ENCODE data around the gene LGR5. TPM values are rescaled to one million over a fixed set of nuclear protein-coding genes. Genes with fewer than 3 reads are reported as not detected.

LGR5 gene
- total and polyA plus RNA-seq, 2 of the 13 experiments (the other 11 are each of a cell fraction or from before 2014, with no cell fraction given), result 37.0 to 121 TPM

- H3K4me3 ChIP-seq (replicated peaks in 1 of 3; ENCODE audit: insufficient read depth in 1 of 3, low read depth in 2 of 3, low read length in 3 of 3), result no peak overlapping the region
- CTCF ChIA-PET (ENCODE audit: low intra/inter-chr PET ratio, low total read pairs), result no interaction called here
- H3K9ac ChIP-seq (ENCODE audit: insufficient read depth, low read depth, low read length), result no peak overlapping the region
- no peak overlapping the region for H3K27ac ChIP-seq (ENCODE audit: extremely low read length, insufficient read depth, low read length)
- POLR2A ChIA-PET, result no interaction called here
- no peaks in the 10 kb centered on the region for H3K36me3 ChIP-seq (replicated peaks in 1 of 2; ENCODE audit: control insufficient read depth in 1 of 2, insufficient read depth in 2 of 2, low read length in 2 of 2)
- H3K27me3 ChIP-seq (ENCODE audit: control insufficient read depth in 1 of 2, insufficient read depth in 2 of 2, low read length in 2 of 2), result no peaks in the 10 kb centered on the region
- no peak for DNase-seq (ENCODE audit: low spot score)
- H3K4me2 ChIP-seq (ENCODE audit: low read depth, low read length), result no peak overlapping the region
- BruUV-seq (replicated peaks), result no TSS peak
- TF ChIP-seq FOXO4 (CRISPR knock-in tag; conservative IDR thresholded peaks at IDR 0.05) (0 out of 2 replicates have a peak, but pooled peaks have one; percentile 64), GFI1 (CRISPR knock-in tag; IDR thresholded peaks at IDR 0.05; ENCODE audit: borderline replicate concordance) (no peak)
- 50% methylated on average over 1 of the region's 2 CpGs for WGBS (ENCODE audit: low lambda C conversion rate)
- H4K20me1 ChIP-seq (ENCODE audit: insufficient read depth, low read length), result no peaks in the 10 kb centered on the region
- intact Hi-C loops (cut with micrococcal nuclease; ENCODE audit: unreplicated experiment), result no loop called here
- H3K4me1 ChIP-seq (ENCODE audit: insufficient read depth, low read length), result no peaks in the 10 kb centered on the region
- H2AFZ ChIP-seq (ENCODE audit: low read length), result no peak overlapping the region
- FAIRE-seq, result no peak
- in situ Hi-C loops (cut with HindIII; ENCODE audit: extremely low pct_ligation_motif_present, low pct_unique_long_range_greater_than_20kb), result no loop called here
- H3K9me3 ChIP-seq (ENCODE audit: low read length), result no peaks in the 10 kb centered on the region
- no peaks in the 10 kb centered on the region for H3K79me2 ChIP-seq (ENCODE audit: insufficient read depth, low read length)
- no peak for ATAC-seq
Observed at GRCh38 chr12:71420775-71421406, 18.7 kb upstream of the LGR5 start.

- H3K9me3 ChIP-seq (ENCODE audit: low read length), result no peaks in the 10 kb centered on the region
- no peak overlapping the region for H3K4me2 ChIP-seq (ENCODE audit: low read depth, low read length)
- intact Hi-C loops (cut with micrococcal nuclease; ENCODE audit: unreplicated experiment) (no loop called here), in situ Hi-C loops (cut with HindIII; ENCODE audit: extremely low pct_ligation_motif_present, low pct_unique_long_range_greater_than_20kb) (no loop called here)
- no peaks in the 10 kb centered on the region for H4K20me1 ChIP-seq (ENCODE audit: insufficient read depth, low read length)
- H3K27ac ChIP-seq (ENCODE audit: extremely low read length, insufficient read depth, low read length), result no peak overlapping the region
- no peak for DNase-seq (ENCODE audit: low spot score)
- no TSS peak for BruUV-seq (replicated peaks)
- ChIA-PET CTCF (ENCODE audit: low intra/inter-chr PET ratio, low total read pairs) (no interaction called here), POLR2A (interaction anchor here (2.4 kb wide), 1 partner anchor 13 kb away, joined by 11 read pairs; no protein-coding TSS in a partner anchor)
- no peak for ATAC-seq
- H3K79me2 ChIP-seq (ENCODE audit: insufficient read depth, low read length), result no peaks in the 10 kb centered on the region
- H3K4me3 ChIP-seq (replicated peaks in 1 of 3; ENCODE audit: insufficient read depth in 1 of 3, low read depth in 2 of 3, low read length in 3 of 3), result no peak overlapping the region
- no peaks in the 10 kb centered on the region for H3K36me3 ChIP-seq (replicated peaks in 1 of 2; ENCODE audit: control insufficient read depth in 1 of 2, insufficient read depth in 2 of 2, low read length in 2 of 2)
- no peak overlapping the region for H3K9ac ChIP-seq (ENCODE audit: insufficient read depth, low read depth, low read length)
- no peak overlapping the region for H2AFZ ChIP-seq (ENCODE audit: low read length)
- H3K27me3 ChIP-seq (ENCODE audit: control insufficient read depth in 1 of 2, insufficient read depth in 2 of 2, low read length in 2 of 2), result no peaks in the 10 kb centered on the region
- FAIRE-seq, result no peak
- TF ChIP-seq ZNF329 (CRISPR knock-in tag; IDR thresholded peaks at IDR 0.05; ENCODE audit: low read depth) (no peak), CEBPB (IDR thresholded peaks at IDR 0.05; ENCODE audit: borderline replicate concordance, low read depth, low read length) (peak; percentile 62; the same call in 1 of the 2 replicates), ZNF264 (CRISPR knock-in tag; IDR thresholded peaks at IDR 0.05) (no peak)
- peaks cover 9% of the 10 kb centered on the region; the same call in 1 of the 2 replicates for H3K4me1 ChIP-seq (ENCODE audit: insufficient read depth, low read length)
- WGBS (ENCODE audit: low lambda C conversion rate), result 88% methylated on average over 4 of the region's 4 CpGs
Observed at GRCh38 chr12:71425568-71426299, 13.9 kb upstream of the LGR5 start.
